Measurements from ENCODE around the gene BRSK1.

Gene BRSK1

DNA sequence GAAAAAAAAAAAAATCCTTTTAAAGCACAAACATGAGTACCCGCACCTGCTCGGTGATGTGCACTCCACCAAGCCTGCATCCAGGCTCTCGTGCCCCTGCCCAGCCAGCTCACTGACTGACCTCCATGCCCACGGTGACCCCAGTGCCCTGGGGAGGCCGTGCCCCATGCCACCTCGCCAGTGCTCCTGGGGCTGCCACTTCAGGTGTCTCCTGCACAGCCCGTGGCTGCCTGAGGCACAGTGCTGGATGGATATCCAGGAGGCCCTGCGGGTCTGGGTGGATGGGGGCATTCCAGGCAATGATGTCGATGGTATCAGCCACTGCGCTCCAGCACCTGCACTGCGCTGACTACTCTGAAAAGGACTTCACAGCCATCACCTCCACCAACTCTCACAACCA lies 34.0 kb upstream of the BRSK1 start:
- no peaks in the 10 kb centered on the region for H3K9me3 Mint-ChIP-seq
- no peaks in the 10 kb centered on the region for H3K27me3 Mint-ChIP-seq
- peaks cover 59% of the 10 kb centered on the region for H3K4me1 Mint-ChIP-seq (ENCODE audit: low read depth)
- H3K4me3 Mint-ChIP-seq, result no peak overlapping the region
- no peak overlapping the region for H3K27ac Mint-ChIP-seq
- H3K36me3 Mint-ChIP-seq (ENCODE audit: low read depth), result peaks cover 34% of the 10 kb centered on the region

DNA sequence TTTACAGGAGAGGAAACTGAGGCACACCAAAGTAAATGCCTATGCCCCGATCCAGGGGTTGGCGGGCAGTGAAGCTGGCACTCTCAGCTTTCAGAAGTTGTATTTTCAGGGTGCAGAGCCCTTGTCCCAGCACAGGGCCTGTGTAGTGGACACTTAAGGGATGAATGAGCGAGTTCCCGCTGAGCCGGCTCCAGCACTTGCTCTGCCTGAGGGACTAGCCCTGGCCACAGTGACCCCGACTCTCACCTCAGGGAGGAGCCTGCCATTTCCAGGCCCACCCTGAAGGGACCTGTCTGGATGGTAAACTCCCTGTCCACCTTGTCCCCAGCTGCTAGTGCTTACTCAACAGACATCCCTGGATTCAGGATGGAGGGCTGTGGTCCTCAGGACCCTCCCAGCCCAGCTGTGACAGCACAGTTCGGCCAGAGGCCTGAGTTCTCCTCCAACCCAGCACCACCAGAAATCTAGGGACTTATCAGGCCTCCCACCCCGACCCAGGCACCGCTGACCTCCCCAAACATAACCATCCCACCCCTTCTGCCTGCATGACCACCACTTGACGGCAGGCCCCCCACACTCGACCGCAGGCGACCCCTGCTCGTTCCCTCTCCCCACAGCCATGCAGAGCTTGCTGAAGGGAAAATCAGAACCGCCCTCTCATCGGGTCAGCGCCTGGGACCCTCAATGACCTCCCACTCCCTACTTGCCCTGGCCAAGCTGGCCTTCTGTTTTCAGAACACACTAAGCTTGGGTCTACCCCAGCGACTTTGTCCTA lies 33.3 kb upstream of the BRSK1 start:
- Mint-ChIP-seq H3K27ac (peak overlapping the region; percentile 98), H3K27me3 (no peaks in the 10 kb centered on the region), H3K4me3 (no peak overlapping the region), H3K4me1 (ENCODE audit: low read depth) (peaks cover 61% of the 10 kb centered on the region), H3K36me3 (ENCODE audit: low read depth) (peaks cover 40% of the 10 kb centered on the region), H3K9me3 (no peaks in the 10 kb centered on the region)

DNA sequence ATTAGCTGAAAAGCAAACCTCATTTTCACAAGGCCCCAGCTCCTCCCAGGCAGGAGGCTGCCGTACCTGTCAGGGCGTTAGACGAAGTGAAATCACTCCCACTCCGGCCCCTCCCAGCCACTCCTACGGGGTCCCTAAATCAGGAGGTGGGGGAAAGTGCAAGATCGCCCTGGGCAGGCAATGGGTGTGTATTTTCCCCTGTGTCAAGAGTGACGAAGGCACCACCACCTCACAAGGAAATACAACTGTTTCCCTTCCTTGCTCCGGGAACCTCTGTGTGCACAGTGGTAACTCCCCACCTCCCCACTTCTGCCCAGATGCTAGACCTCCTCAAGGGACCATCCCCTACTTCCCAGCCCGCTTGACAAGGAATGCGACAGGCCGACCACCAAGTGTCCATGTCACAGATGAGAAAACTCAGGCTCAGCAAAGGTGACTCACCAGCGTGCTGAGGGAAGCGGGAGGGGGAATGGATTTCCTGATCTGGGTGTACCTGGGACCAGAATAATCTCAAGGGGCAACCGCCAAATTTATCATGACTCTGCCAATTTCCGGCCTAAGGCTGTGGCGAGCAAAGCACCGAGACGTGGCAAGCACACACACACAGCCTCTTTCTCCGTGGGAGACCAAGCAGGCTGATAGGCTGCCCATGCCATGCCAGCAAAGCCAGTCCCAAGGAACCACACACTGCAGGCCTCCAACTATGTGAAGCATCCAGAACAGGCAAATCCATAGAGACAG lies 32.3 kb upstream of the BRSK1 start:
- H3K9me3 Mint-ChIP-seq, result no peaks in the 10 kb centered on the region
- H3K27me3 Mint-ChIP-seq, result no peaks in the 10 kb centered on the region
- H3K4me1 Mint-ChIP-seq (ENCODE audit: low read depth), result peaks cover 72% of the 10 kb centered on the region
- H3K27ac Mint-ChIP-seq, result peak overlapping the region; percentile 98
- peaks cover 50% of the 10 kb centered on the region for H3K36me3 Mint-ChIP-seq (ENCODE audit: low read depth)
- peak overlapping the region; percentile 99 for H3K4me3 Mint-ChIP-seq

DNA sequence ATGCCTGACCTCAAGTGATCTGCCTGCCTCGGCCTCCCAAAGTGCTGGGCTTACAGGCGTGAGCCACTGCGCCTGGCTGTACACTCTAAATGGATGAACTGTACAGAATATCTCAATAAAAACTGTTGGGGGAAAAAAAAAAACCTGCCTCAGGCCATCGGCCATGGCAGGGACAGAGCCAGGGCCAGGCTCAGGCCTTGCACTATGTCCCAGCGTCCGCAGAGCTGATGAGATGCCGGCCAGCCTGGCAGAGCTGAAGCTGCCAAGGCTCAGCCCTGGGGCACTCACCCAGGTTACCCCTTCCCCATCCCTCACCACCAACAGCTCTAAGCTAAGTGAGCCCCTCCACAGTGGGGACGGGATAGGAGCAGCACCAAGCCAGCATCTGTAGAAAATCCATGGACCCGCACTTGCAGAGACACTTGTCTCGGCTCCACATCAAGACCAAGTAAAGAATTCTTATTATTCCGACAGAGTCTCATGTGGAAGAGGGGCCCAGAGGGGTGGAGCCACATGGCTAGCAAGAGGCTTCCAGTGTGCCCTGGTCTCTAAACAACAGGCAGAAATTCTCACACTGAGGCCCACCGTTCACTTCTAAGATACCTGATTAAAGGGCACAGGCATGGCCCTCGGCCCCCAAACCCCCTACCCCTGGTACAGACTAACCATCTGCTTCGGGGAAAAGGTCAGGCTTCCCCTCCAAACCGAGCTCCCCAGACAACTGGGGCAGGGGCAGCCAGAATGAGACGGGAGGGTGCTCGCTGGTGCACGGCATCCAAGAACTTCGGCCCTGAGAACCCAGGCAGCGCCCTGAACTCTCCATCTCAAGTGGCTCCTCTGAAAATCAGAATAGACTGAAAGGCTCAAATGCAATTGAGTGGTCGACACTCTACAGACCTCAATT lies 30.8 kb upstream of the BRSK1 start:
- Mint-ChIP-seq H3K4me1 (ENCODE audit: low read depth) (peaks cover 80% of the 10 kb centered on the region), H3K36me3 (ENCODE audit: low read depth) (peaks cover 58% of the 10 kb centered on the region), H3K27ac (peak overlapping the region; percentile 98), H3K4me3 (peak overlapping the region; percentile 99), H3K27me3 (no peaks in the 10 kb centered on the region), H3K9me3 (no peaks in the 10 kb centered on the region)

DNA sequence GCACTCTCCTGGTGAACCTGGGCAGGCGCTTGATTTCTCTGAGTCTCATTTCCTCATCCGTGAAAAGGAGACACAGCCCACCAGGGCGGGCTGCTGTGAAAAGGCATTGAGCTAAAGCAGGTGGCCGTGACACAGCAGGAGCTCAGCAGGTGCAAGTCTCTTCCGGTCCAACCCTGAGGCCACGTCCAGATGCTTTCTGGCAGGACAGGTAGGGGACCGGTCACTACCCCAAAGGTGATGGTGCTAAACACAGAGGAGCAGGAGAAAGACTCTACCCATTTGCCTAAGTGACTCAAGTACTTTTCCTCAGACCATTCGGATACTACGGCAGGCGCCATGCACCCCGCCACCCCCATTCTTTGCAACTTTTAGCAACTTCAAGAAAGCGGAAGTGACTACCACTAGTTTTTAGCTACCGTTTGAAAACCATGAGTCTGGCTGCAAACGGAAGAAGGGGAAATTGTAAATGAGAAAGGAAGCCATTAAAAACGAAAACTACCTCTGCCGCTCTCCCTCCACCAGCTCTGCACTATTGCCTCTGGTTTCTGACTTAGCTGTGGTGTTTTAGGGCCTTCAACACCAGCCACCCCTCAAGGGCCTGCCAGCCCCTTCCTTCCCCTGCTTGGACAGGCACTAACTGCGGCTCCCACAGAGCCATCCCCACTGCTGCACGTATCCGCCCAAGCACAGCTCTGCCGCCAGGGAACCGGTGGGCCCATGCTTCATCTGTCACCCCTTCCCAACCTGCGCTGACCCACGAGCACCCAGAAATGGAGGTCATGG lies 29.8 kb upstream of the BRSK1 start:
- peak overlapping the region; percentile 99 for H3K4me3 Mint-ChIP-seq
- peak overlapping the region; percentile 98 for H3K27ac Mint-ChIP-seq
- peaks cover 70% of the 10 kb centered on the region for H3K4me1 Mint-ChIP-seq (ENCODE audit: low read depth)
- H3K9me3 Mint-ChIP-seq, result no peaks in the 10 kb centered on the region
- peaks cover 48% of the 10 kb centered on the region for H3K36me3 Mint-ChIP-seq (ENCODE audit: low read depth)
- H3K27me3 Mint-ChIP-seq, result no peaks in the 10 kb centered on the region

DNA sequence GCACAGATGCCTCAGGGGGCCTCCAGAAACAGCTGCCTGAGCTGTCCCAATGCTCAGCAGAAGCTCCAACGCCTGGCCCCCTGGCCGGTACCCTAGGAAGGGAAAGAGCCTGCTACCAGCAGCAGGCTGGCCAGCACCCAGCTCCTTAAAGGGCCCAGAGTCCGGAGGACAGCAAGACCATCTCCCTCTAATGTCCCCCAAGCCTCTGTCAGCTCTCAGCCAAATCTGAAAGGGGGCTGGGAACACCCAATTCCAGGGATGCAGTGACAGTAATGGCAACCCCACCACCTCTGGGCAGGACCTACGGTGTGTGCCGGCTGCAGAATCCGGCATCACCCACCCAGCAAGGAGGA lies 29.2 kb upstream of the BRSK1 start:
- H3K36me3 Mint-ChIP-seq (ENCODE audit: low read depth), result peaks cover 46% of the 10 kb centered on the region
- peaks cover 72% of the 10 kb centered on the region for H3K4me1 Mint-ChIP-seq (ENCODE audit: low read depth)
- H3K4me3 Mint-ChIP-seq, result peak overlapping the region; percentile 99
- no peaks in the 10 kb centered on the region for H3K9me3 Mint-ChIP-seq
- H3K27ac Mint-ChIP-seq, result peak overlapping the region; percentile 98
- no peaks in the 10 kb centered on the region for H3K27me3 Mint-ChIP-seq

DNA sequence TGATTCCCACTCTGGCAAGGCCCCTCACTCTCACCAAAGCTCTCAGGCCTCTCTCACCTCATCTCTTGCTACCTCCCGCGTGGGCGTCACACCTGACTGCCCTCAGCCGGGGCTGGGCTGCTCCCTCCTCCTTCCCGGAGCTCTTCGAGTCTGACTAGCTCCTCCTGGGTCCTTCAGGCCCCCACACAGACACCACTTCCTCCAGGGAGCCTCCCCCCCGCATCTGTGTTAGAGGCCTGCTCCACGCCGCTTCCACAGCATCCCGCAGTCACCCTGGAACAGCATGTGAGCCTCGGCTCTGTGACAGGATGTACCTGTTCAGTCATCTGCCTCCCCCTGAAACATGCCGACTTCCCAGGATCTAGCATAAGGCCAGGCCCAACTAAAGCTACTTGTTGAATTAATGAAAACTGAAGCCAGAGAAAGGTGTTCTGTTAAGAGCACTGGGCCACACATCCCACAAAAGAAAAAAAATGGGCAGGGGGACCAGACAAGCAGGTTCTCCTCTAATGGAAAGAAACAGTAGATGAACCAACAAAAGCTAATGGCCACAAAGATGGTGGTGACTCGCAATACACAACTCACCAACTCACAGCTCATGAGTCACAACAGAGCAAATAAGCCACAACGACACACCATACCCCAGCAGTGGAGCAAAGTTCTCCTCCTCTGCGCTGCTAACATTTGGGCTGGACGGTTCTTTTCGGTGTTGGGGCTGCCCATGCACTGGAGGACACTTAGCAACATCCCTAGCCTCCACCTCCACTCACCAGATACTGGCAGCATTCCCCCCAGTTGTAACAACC lies 28.0 kb upstream of the BRSK1 start:
- H3K9me3 Mint-ChIP-seq, result no peaks in the 10 kb centered on the region
- peaks cover 43% of the 10 kb centered on the region for H3K36me3 Mint-ChIP-seq (ENCODE audit: low read depth)
- no peaks in the 10 kb centered on the region for H3K27me3 Mint-ChIP-seq
- peak overlapping the region; percentile 98 for H3K27ac Mint-ChIP-seq
- H3K4me3 Mint-ChIP-seq, result peak overlapping the region; percentile 99
- H3K4me1 Mint-ChIP-seq (ENCODE audit: low read depth), result peaks cover 73% of the 10 kb centered on the region

DNA sequence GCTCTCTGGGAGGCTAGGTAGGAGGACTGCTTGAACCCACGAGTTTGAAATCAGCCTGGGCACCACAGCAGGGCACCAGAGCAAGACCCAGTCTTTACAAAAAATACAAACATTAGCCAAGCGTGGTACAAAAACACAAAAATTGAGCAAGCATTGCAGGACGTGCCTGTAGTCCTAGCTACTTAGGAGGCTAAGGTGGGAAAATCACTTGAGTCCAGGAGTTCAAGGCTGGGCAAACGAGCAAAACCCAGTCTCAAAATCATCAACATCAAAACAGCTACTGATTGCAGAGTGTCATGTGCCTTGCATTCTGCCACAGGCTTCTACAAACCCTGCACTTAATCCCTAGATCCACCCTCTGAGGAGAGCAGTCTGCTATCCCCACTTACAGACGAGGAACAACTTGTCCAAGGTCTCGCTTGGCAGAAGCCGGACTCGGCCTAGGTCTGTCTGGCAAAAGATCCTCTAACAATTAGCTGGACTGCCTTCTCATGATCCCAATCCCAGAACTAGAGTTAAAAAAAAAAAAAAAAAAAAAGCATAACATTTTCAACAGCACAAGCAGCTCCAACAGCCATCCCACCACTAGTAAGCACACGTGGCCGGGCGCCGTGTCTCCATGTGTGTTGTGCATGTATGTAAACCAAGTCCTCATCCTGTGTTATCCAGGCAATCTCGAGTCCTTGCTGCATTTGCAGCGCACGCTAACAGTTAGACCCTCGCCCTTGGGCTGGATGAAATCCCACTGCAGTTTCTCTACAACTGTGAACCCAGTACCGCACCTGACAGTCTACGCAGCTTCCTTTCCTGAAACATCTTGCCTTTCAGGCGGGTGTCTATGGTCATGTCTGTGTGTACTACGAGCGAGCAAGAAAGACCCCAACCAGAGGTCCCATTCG lies 27.0 kb upstream of the BRSK1 start:
- peaks cover 63% of the 10 kb centered on the region for H3K4me1 Mint-ChIP-seq (ENCODE audit: low read depth)
- H3K9me3 Mint-ChIP-seq, result no peaks in the 10 kb centered on the region
- peak overlapping the region; percentile 98 for H3K27ac Mint-ChIP-seq
- H3K36me3 Mint-ChIP-seq (ENCODE audit: low read depth), result peaks cover 38% of the 10 kb centered on the region
- H3K4me3 Mint-ChIP-seq, result peak overlapping the region; percentile 99
- no peaks in the 10 kb centered on the region for H3K27me3 Mint-ChIP-seq

DNA sequence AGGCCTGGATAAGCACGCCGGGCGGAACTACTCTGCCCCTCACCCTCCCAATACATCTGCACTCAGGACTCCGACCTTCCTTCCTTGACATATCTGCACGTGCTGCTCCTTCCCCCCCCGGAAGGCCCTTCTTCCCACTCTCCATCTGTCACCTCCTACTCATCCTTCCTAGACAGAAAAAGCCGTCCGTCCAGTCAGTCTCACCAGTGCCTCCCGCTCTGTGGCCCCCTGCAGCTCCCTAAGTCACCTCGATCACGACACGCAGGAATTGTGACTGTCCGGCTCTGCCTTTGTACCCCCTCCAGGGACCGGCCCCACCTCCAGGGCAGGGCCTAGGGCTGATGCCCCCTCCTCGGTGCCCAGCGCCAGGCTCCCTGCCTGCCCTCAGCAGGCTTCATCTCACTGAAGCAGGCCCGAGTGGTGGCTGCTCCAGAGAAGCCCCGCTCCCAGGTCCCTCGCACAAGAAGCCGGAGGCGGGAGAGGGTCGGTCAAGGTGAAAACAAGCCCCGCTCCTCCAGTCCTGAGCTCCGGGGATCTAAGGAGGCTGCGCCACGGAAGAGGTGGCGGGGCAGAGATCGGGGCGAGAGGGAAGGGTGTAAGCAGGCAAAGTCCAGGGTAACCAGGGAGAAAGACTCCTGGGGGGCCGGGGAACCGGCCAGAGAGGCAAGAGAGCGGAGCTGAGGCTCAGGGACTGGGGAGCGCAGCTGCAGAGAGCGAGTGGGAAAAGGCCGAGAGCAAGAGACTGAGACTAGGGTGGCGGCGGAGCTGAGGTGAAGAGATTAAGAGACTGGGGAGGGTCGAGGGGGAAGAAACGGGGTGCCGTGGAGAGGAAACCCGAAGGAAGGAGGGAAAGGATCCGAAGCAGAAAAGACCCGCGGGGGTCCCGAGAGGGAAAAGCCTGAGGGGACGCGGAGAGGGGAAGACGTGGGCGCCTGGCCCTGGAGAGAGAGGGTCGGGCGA lies 26.1 kb upstream of the BRSK1 start:
- peak overlapping the region; percentile 98 for H3K27ac Mint-ChIP-seq
- peak overlapping the region; percentile 99 for H3K4me3 Mint-ChIP-seq
- no peaks in the 10 kb centered on the region for H3K27me3 Mint-ChIP-seq
- no peaks in the 10 kb centered on the region for H3K9me3 Mint-ChIP-seq
- H3K36me3 Mint-ChIP-seq (ENCODE audit: low read depth), result peaks cover 41% of the 10 kb centered on the region
- H3K4me1 Mint-ChIP-seq (ENCODE audit: low read depth), result peaks cover 54% of the 10 kb centered on the region

DNA sequence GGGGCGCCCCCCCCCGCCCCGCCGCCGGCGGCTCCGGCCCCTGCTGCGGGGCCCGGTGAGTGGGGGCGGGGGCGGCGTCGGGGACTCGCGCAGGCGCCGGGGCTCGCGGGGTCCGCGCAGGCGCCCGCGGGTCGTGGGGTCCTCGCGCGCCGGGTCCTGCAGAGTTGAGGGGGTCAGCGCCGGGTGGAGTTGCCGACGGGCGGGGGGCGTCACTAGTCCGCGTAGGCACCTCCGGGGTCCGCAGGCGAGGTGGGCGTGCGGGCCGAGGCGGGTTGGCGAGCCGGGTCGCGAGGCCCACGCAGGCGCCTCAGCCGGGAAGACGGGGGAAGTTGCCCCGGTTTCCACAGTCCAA lies 25.3 kb upstream of the BRSK1 start:
- Mint-ChIP-seq H3K27me3 (no peaks in the 10 kb centered on the region), H3K36me3 (ENCODE audit: low read depth) (peaks cover 46% of the 10 kb centered on the region), H3K4me3 (peak overlapping the region; percentile 86), H3K27ac (no peak overlapping the region), H3K9me3 (no peaks in the 10 kb centered on the region), H3K4me1 (ENCODE audit: low read depth) (peaks cover 47% of the 10 kb centered on the region)

DNA sequence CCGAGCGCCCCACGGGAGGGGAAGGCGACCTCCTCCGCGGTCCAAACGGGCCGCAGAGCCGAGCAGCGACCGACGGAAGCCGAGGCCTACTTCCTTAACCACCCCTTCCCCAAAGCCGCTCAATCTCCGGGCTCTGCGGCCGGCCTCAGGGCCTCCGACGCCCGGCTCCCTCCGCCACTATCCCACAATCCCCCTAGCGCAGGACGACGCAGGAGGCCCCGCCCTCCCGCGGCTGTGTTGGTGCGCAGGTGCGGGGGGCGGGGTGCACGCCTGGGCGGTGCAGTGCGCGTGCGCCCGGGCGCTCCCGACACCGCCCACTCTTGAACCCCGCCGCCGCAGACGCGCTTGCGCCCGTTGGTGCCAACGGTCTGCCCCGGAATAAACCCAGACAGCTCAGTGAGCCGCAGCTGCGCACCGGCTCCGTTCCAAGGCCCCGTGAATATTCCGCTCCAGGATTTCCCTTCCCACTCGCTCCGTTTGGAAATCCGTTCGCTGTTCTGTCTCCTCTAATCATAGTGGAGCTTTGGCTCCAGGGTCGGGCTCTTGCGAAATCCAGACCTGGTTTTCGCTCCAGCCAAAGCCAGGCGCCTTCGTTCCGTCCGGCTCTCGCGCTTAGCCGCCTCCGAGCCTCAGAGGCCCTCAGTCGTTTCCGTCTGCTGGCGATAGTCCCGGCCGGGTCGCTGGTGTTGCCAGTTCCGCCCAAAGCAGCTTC lies 24.8 kb upstream of the BRSK1 start, which contains the start of gene PPP6R1:
TSS of gene PPP6R1 (minus strand) at position 190 of the 712 bp plus-strand sequence. CDS start 11,914 bp downstream, outside the sequence.
- peaks cover 41% of the 10 kb centered on the region for H3K36me3 Mint-ChIP-seq (ENCODE audit: low read depth)
- H3K4me1 Mint-ChIP-seq (ENCODE audit: low read depth), result peaks cover 41% of the 10 kb centered on the region
- H3K4me3 Mint-ChIP-seq, result peak within 1 kb of the TSS; percentile 99
- H3K27ac Mint-ChIP-seq, result peak within 1 kb of the TSS; percentile 98
- no peaks in the 10 kb centered on the region for H3K27me3 Mint-ChIP-seq
- H3K9me3 Mint-ChIP-seq, result no peaks in the 10 kb centered on the region
